ENCODE results near the gene DYNC1LI2. TPM values are rescaled to one million over a fixed set of nuclear protein-coding genes. Genes with fewer than 3 reads are reported as not detected.

DYNC1LI2 gene
- total and polyA plus RNA-seq, 10 of the 15 experiments (the other 5 are each of a cell fraction or from before 2014, with no cell fraction given): 6.0 to 46.5 (median 33.7) TPM

GRCh38 chr16:66787427-66787826 is 36.0 kb upstream of the DYNC1LI2 start (continued):
- no peak for TF ChIP-seq SKIL (IDR thresholded peaks at IDR 0.05; ENCODE audit: low read depth, poor library complexity, severe bottlenecking)
- no peak for TF ChIP-seq KAT2A (conservative IDR thresholded peaks at IDR 0.05; ENCODE audit: control insufficient read depth, low read depth, low read length)
- no peak for TF ChIP-seq NR2C2 (IDR thresholded peaks at IDR 0.05; ENCODE audit: borderline replicate concordance, control insufficient read depth, insufficient read length, low read depth)
- TF ChIP-seq ZNF687 (IDR thresholded peaks at IDR 0.05): no peak
- no peak for TF ChIP-seq HDAC6 (IDR thresholded peaks at IDR 0.05; ENCODE audit: unreplicated experiment)
- no peak for TF ChIP-seq MTA3 (IDR thresholded peaks at IDR 0.05; ENCODE audit: borderline replicate concordance, low read length)
- no peak for TF ChIP-seq HDAC2 (IDR thresholded peaks at IDR 0.05)

DNA sequence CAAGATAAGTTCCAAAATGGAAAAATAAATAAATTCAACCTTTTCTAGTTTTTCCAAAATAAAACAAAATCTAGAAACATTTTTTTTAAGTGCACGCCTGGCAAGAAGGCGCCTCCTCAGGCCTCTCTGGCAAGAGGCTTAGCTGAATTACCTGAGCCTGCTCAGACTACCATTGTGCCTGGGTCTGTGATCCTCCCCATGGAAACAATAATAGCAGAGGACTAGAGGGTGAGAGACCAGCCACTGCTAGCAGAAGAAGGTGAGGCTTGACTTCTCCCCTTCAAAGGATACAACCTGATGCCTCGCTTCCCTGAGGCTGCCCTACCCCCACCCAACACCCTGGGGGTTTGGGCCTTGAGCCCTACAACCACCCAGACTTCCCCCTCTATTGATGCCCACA is 35.1 kb upstream of the DYNC1LI2 start:
- no peak for FAIRE-seq
- BruUV-seq (replicated peaks): no TSS peak
- Histone ChIP-seq H3K36me3 (ENCODE audit: control insufficient read depth in 2 of 2, insufficient read depth in 2 of 2, low read length in 1 of 2) (no peaks in the 10 kb centered on the region), H3K4me1 (ENCODE audit: control insufficient read depth, insufficient read depth, low read length) (no peaks in the 10 kb centered on the region), H3K27me3 (replicated peaks in 1 of 2; ENCODE audit: control insufficient read depth in 2 of 2, insufficient read depth in 2 of 2, low read length in 1 of 2) (no peaks in the 10 kb centered on the region), H3K9me3 (replicated peaks; ENCODE audit: control insufficient read depth, insufficient read depth, low read length) (no peaks in the 10 kb centered on the region), H3K79me2 (ENCODE audit: control insufficient read depth, insufficient read depth, low read length) (no peaks in the 10 kb centered on the region), H3K9ac (ENCODE audit: control insufficient read depth, insufficient read depth, low read length) (no peak overlapping the region), H3K27ac (ENCODE audit: control insufficient read depth, insufficient read depth) (no peak overlapping the region), H4K20me1 (ENCODE audit: control insufficient read depth, insufficient read depth) (no peaks in the 10 kb centered on the region), H2AFZ (ENCODE audit: control insufficient read depth, low read depth, low read length) (no peak overlapping the region), H3K4me2 (ENCODE audit: control insufficient read depth, insufficient read depth) (no peak overlapping the region), H3K4me3 (no peak overlapping the region)
- WGBS (ENCODE audit: insufficient coverage, insufficient replicate concordance, low lambda C conversion rate, missing lambda C conversion rate): 83% methylated on average over 3 of the region's 3 CpGs
- no peak for ATAC-seq
- intact Hi-C loops (cut with micrococcal nuclease; ENCODE audit: unreplicated experiment): no loop called here
- ChIA-PET SMC1A (ENCODE audit: uncharacterized antibody, unreplicated experiment) (no interaction called here), CTCF (no interaction called here), POLR2A (no interaction called here), RAD21 (ENCODE audit: unreplicated experiment) (no interaction called here)
- in situ Hi-C loops (cut with MboI): no loop called here
- DNase-seq (ENCODE audit: low read depth, low spot score): no peak
- TF ChIP-seq ZBED1 (IDR thresholded peaks at IDR 0.05; ENCODE audit: borderline replicate concordance) (no peak), FOXK2 (IDR thresholded peaks at IDR 0.05) (no peak), BHLHE40 (IDR thresholded peaks at IDR 0.05; ENCODE audit: borderline replicate concordance in 1 of 2, low read depth in 2 of 2, low read length in 1 of 2) (no peak), TAF1 (IDR thresholded peaks at IDR 0.05; ENCODE audit: borderline replicate concordance, low read depth, low read length) (no peak), TCF12 (IDR thresholded peaks at IDR 0.05; ENCODE audit: low read depth, low read length) (no peak), ATF7 (IDR thresholded peaks at IDR 0.05; ENCODE audit: low read depth) (no peak), NBN (IDR thresholded peaks at IDR 0.05) (no peak)
- TF ChIP-seq, protein P1, sequence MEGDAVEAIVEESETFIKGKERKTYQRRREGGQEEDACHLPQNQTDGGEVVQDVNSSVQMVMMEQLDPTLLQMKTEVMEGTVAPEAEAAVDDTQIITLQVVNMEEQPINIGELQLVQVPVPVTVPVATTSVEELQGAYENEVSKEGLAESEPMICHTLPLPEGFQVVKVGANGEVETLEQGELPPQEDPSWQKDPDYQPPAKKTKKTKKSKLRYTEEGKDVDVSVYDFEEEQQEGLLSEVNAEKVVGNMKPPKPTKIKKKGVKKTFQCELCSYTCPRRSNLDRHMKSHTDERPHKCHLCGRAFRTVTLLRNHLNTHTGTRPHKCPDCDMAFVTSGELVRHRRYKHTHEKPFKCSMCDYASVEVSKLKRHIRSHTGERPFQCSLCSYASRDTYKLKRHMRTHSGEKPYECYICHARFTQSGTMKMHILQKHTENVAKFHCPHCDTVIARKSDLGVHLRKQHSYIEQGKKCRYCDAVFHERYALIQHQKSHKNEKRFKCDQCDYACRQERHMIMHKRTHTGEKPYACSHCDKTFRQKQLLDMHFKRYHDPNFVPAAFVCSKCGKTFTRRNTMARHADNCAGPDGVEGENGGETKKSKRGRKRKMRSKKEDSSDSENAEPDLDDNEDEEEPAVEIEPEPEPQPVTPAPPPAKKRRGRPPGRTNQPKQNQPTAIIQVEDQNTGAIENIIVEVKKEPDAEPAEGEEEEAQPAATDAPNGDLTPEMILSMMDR (IDR thresholded peaks at IDR 0.05 in 2 of 3, conservative IDR thresholded peaks at IDR 0.05 in 1 of 3; ENCODE audit: control insufficient read depth in 2 of 3, extremely low read depth in 1 of 3, insufficient read depth in 1 of 3, low read depth in 3 of 3, low read length in 3 of 3): no peak
- TF ChIP-seq, protein P2, sequence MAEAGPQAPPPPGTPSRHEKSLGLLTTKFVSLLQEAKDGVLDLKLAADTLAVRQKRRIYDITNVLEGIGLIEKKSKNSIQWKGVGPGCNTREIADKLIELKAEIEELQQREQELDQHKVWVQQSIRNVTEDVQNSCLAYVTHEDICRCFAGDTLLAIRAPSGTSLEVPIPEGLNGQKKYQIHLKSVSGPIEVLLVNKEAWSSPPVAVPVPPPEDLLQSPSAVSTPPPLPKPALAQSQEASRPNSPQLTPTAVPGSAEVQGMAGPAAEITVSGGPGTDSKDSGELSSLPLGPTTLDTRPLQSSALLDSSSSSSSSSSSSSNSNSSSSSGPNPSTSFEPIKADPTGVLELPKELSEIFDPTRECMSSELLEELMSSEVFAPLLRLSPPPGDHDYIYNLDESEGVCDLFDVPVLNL (IDR thresholded peaks at IDR 0.05; ENCODE audit: low read depth, low read length): no peak
